GM12801 (cell line): ENCODE results near the gene CSNK1G1.

Source experiments
- TF ChIP-seq, protein P1 (sequence below): IDR thresholded peaks from one replicate; pipeline ENCODE4 v1.5.1; 2011; ENCODE audit warnings: control low read depth; ENCODE audit not compliant: insufficient read length; ENCODE audit errors: extremely low read depth

Gene CSNK1G1

DNA sequence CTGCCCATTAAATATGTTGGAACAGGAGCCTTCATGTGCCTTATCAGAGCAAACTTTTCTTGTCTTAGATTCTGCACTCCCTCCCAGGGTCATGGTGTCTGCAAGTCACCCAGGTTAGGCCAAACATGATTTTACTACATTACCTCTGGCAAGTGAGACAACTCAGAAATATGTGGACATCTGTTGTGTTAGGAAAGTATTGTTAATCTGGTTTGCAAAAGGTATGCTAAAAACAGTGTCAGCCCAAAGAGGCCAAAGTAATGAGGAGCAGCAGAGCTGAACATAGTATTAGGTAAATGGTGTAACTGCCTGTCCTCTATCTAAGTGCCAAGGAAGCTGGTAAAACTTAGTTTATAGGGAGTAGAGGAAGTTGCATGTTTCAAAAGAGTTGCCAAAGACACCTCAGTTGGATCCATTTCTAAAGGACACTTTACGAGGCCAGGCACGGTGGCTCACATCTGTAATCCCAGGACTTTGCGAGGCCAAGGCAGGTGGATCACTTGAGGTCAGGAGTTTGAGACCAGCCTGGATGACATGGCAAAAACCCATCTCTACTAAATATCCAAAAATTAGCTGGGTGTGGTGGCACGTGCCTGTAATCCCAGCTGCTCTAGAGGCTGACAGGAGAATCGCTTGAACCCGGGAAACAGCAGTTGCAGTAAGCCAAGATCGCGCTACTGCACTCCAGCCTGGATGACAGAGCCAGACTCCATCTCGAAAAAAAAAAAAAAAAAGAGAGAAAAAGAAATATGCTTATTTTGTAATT is 170.6 kb downstream of the CSNK1G1 start:
- TF ChIP-seq, protein P1, sequence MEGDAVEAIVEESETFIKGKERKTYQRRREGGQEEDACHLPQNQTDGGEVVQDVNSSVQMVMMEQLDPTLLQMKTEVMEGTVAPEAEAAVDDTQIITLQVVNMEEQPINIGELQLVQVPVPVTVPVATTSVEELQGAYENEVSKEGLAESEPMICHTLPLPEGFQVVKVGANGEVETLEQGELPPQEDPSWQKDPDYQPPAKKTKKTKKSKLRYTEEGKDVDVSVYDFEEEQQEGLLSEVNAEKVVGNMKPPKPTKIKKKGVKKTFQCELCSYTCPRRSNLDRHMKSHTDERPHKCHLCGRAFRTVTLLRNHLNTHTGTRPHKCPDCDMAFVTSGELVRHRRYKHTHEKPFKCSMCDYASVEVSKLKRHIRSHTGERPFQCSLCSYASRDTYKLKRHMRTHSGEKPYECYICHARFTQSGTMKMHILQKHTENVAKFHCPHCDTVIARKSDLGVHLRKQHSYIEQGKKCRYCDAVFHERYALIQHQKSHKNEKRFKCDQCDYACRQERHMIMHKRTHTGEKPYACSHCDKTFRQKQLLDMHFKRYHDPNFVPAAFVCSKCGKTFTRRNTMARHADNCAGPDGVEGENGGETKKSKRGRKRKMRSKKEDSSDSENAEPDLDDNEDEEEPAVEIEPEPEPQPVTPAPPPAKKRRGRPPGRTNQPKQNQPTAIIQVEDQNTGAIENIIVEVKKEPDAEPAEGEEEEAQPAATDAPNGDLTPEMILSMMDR: no peak

DNA sequence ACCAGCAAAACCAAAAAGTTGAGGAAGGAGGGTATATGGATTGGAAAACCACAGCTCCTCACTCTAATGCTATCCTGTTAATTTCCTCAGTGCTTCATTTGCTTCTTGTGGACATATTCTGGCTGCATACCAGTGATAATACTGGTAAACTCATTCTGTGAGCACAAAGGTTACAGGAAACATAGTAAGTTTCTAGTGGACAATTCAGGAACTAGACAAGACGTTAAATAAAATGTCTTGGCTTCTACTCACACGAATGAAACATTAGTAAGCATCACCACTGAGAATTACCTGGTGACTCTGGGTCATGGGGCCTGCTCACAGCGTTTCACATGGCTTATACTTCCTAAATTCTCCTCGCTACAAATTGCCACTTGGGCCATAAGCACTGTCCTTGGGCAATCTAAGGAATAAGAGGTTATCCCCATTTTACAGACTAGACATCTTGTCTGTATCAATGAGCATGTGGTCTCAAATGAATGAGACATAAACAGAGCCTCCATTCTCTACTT is 173.1 kb downstream of the CSNK1G1 start:
- TF ChIP-seq, protein P1: no peak

DNA sequence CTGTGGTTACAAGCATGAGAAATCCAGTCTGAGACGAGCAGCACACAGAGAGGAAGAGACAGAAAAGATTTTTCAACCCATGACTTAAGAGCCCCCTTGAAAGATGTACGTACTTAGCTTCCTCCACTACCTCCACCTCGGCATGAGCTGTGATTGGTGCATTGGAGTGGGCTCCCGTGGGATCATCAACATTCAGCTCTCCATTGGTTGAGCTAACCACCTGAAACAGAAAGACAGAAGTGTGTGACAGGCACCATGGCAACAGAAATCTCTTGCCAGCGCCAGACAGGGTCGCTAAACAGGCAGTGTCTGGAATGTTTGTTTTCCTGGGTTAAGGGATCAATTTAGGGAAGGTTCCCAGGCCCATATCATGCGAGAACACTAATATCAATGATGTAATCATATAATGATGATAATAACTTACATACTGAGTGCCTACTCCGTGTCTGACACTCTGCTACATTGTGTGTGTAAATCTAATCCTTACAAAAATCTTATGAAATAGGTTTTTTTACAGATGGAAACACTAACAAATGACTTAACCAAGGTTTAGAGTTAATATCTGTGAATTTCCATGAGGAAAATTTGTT is 175.6 kb downstream of the CSNK1G1 start:
- TF ChIP-seq, protein P1: no peak

DNA sequence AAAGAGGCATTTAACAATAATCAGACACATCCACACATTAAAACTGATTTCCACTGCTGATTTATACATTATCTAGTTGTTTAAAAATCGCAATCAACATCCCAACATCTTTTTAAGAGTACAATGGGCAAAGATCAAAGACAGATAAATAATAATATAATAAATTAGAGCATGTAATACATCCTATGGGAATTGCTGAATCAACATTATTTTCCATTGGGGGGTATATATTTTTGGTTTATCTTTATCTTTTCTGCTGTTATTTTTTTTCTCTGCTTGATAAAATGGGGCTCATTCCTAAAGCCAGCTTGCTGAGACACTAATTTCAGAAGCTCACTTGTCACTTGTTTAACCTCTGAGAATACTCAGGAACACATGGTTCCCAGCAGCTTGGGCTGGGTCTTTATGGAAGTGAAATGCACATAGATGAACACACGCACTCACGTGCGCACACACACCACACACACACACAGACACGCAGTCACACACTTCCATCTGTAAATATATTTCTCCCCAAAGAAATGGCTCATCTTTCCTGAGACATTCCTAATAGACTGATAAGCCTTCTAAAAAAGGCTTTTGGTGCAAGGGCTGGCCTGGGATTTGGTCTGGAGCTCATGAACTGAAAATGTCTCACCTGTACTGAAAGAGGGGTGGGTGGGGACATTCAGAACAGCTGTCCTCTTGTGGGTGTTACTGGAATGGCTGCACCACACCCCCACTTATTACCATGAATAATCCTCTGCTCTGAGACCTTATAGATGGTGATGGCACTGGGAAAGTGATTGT is 189.7 kb downstream of the CSNK1G1 start:
- TF ChIP-seq, protein P1: no peak

DNA sequence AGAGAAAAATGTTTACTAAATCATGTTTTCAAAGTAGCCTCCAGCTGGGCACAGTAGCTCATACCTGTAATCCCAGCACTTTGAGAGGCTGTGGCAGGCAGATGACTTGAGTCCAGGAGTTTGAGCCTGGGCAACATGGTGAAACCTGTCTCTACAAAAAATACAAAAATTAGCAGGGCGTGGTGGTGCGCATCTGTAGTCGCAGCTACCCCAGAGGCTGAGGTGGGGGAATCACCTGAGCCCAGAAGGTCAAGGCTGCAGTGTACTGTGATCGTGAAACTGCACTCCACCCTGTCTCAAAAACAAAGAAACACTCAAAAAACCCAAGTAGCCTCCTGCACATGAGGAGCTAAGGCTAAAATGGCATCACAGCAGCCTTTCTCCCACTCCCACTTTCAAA is 191.5 kb downstream of the CSNK1G1 start:
- TF ChIP-seq, protein P1: no peak

DNA sequence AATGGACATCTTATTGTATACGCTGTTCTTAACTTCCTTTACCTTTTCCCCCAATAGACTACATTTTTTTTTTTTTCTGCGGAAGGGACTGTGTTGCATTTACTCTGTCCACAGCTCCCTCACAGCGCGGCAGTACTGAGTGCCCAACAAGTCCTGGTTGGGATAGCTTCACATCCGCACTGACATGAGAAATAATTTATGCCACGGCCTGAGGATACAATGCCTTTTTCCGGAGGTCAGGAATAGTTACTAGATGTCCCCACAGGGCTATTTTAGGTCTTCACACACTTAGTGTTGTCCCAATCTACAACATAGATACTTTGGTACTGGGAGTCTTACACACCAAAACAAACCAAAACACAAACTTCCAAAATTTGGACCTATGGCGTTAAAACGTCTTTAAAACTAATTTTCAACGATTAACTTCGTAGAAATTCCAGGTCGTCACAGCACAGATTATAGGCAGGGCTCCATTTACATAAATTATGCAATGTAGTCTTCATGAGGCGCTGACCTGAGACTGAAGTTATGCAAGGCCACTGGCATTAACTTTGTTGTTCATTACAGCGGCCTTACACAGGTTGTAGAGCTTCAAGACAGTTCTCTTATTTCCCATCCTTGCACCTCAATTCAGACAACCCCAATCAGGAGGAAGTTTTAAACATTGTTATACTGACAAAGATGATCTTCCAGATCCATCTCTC is 192.2 kb downstream of the CSNK1G1 start:
- TF ChIP-seq, protein P1: no peak
